ENCODE results near the gene KLHL1. TPM values are rescaled to one million over a fixed set of nuclear protein-coding genes. Genes with fewer than 3 reads are reported as not detected.

KLHL1 gene
- total RNA-seq, 4 donors from 2014 or later, result not detected

GRCh38 chr13:69948016-69948415 is 160.2 kb downstream of the KLHL1 start:
- DNase-seq (ENCODE audit: low spot score) (no peak), ATAC-seq (ENCODE audit: low FRiP score) (no peak)
- no peak for TF ChIP-seq CTCF (IDR thresholded peaks at IDR 0.05)

- DNase-seq (ENCODE audit: low spot score) (no peak), ATAC-seq (ENCODE audit: low FRiP score) (no peak)
- no peak for TF ChIP-seq CTCF (IDR thresholded peaks at IDR 0.05)
These were observed 160.7 kb downstream of the KLHL1 start for GRCh38 chr13:69947582-69947981.

GRCh38 chr13:69946511-69946910 is 161.7 kb downstream of the KLHL1 start:
- no peak for TF ChIP-seq CTCF (IDR thresholded peaks at IDR 0.05)
- no peak for ATAC-seq (ENCODE audit: low FRiP score)
- no peak for DNase-seq (ENCODE audit: low spot score)

- ATAC-seq (ENCODE audit: low FRiP score) (no peak), DNase-seq (ENCODE audit: low spot score) (no peak)
- no peak for TF ChIP-seq CTCF (IDR thresholded peaks at IDR 0.05)
These were observed 173.2 kb downstream of the KLHL1 start for GRCh38 chr13:69935043-69935442.

GRCh38 chr13:69928262-69928661 is 180.0 kb downstream of the KLHL1 start:
- TF ChIP-seq CTCF (IDR thresholded peaks at IDR 0.05), result no peak
- DNase-seq (ENCODE audit: low spot score), result no peak
- ATAC-seq (ENCODE audit: low FRiP score), result no peak

GRCh38 chr13:69921156-69921555 is 187.1 kb downstream of the KLHL1 start:
- no peak for TF ChIP-seq CTCF (IDR thresholded peaks at IDR 0.05)
- DNase-seq (ENCODE audit: low spot score), result no peak
- no peak for ATAC-seq (ENCODE audit: low FRiP score)

GRCh38 chr13:69912630-69913029 is 195.6 kb downstream of the KLHL1 start:
- TF ChIP-seq CTCF (IDR thresholded peaks at IDR 0.05), result no peak
- DNase-seq (ENCODE audit: low spot score) (no peak), ATAC-seq (ENCODE audit: low FRiP score) (no peak)
